ENCODE results near the gene TBC1D22A. TPM values are rescaled to one million over a fixed set of nuclear protein-coding genes. Genes with fewer than 3 reads are reported as not detected.
A peak's percentile ranks its signal among the peaks of the same experiment; 100 is the strongest.
"Not testable (repeated sequence)": the region's sequence is repeated elsewhere in the genome, so short reads cannot be mapped to it uniquely, and the experiment has no call there.

TBC1D22A gene
- total and polyA plus RNA-seq, 8 donors: 12.0 to 17.6 (median 15.3) TPM

- Histone ChIP-seq H3K4me3 (no peak overlapping the region), H3K9me3 (no peaks in the 10 kb centered on the region), H3K36me3 (no peaks in the 10 kb centered on the region), H3K27ac (no peak overlapping the region), H3K4me1 (peaks cover 9 to 12% (median 11%) of the 10 kb centered on the region in 3 donors), H3K27me3 (no peaks in the 10 kb centered on the region)
- intact Hi-C loops (cut with DNase I): no loop called here
- TF ChIP-seq, protein P1, sequence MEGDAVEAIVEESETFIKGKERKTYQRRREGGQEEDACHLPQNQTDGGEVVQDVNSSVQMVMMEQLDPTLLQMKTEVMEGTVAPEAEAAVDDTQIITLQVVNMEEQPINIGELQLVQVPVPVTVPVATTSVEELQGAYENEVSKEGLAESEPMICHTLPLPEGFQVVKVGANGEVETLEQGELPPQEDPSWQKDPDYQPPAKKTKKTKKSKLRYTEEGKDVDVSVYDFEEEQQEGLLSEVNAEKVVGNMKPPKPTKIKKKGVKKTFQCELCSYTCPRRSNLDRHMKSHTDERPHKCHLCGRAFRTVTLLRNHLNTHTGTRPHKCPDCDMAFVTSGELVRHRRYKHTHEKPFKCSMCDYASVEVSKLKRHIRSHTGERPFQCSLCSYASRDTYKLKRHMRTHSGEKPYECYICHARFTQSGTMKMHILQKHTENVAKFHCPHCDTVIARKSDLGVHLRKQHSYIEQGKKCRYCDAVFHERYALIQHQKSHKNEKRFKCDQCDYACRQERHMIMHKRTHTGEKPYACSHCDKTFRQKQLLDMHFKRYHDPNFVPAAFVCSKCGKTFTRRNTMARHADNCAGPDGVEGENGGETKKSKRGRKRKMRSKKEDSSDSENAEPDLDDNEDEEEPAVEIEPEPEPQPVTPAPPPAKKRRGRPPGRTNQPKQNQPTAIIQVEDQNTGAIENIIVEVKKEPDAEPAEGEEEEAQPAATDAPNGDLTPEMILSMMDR (IDR thresholded peaks at IDR 0.05): no peak
- DNase-seq (peak in 1 of 6 donors; percentile 52), FAIRE-seq (no peak), ATAC-seq (no peak)
- WGBS, 2 donors: 96 to 97% methylated on average over 30 of the region's 30 CpGs
Observed at GRCh38 chr22:47139013-47139789, 376.8 kb downstream of the TBC1D22A start.

- intact Hi-C loops (cut with DNase I): no loop called here
- whole genome bisulfite sequencing, 2 donors: 95% methylated on average over 6 of the region's 6 CpGs
- Histone ChIP-seq H3K27ac (no peak overlapping the region), H3K4me1 (peaks cover 12 to 14% (median 14%) of the 10 kb centered on the region in 3 donors), H3K36me3 (no peaks in the 10 kb centered on the region), H3K27me3 (no peaks in the 10 kb centered on the region), H3K4me3 (no peak overlapping the region), H3K9me3 (no peaks in the 10 kb centered on the region)
- DNase-seq (no peak), ATAC-seq (no peak), FAIRE-seq (no peak)
- TF ChIP-seq, protein P1 (IDR thresholded peaks at IDR 0.05): no peak
Observed at GRCh38 chr22:47139790-47140119, 377.3 kb downstream of the TBC1D22A start.

- FAIRE-seq; H3K4me3 ChIP-seq; H3K27ac ChIP-seq; H3K27me3 ChIP-seq; H3K9me3 ChIP-seq; intact Hi-C loops (cut with DNase I); H3K36me3 ChIP-seq; ATAC-seq: not testable (repeated sequence)
- 97% methylated on average over 8 of the region's 8 CpGs for WGBS, 2 donors
- DNase-seq: peak in 1 of 6 donors; percentile 19
- peaks cover 20 to 24% (median 22%) of the 10 kb centered on the region in 3 donors for H3K4me1 ChIP-seq
Observed at GRCh38 chr22:47140975-47141374, 378.5 kb downstream of the TBC1D22A start.

DNA sequence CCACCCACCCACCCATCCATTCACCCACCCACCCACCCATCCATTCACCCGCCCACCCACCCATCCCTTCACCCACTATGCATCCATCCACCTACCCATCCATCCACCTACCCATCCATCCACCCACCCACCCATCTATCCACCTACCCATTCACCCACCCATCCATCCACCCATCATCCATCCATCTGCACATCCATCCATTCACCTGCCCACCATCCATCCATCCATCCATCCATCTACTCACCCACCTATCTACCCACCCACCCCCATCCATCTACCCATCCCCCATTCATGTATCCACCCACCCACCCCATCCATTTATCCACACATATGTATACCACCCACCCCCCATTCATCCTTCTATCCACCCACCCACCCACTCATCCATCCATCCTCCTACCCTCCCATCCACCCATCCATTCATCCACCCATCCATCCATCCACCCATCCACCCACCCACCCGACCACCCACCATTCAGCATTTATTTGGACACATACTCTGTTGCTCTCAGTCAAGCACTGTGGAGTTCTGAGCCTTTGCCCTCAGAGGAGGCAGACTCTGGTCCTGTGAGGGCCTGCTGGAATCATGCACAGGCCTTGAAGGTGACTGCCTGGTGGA, 380.1 kb downstream of the TBC1D22A start:
- no peak for FAIRE-seq
- Histone ChIP-seq H3K36me3 (no peaks in the 10 kb centered on the region), H3K27ac (peak overlapping the region in 1 of 4 donors; percentile 53), H3K4me3 (no peak overlapping the region), H3K4me1 (peaks cover 20 to 28% (median 22%) of the 10 kb centered on the region in 3 donors), H3K9me3 (no peaks in the 10 kb centered on the region), H3K27me3 (no peaks in the 10 kb centered on the region)
- WGBS, 2 donors: 94 to 98% methylated on average over 2 of the region's 2 CpGs
- TF ChIP-seq, protein P1 (IDR thresholded peaks at IDR 0.05): no peak
- intact Hi-C loops (cut with DNase I): no loop called here
- DNase-seq: no peak
- no peak for ATAC-seq

GRCh38 chr22:47143249-47143938, 380.9 kb downstream of the TBC1D22A start:
- DNase-seq: peak in 3 of 6 donors; percentile 35 to 58 (median 57)
- H3K9me3 ChIP-seq: no peaks in the 10 kb centered on the region
- intact Hi-C loops (cut with DNase I): no loop called here
- H3K4me1 ChIP-seq: peaks cover 20 to 28% (median 22%) of the 10 kb centered on the region in 3 donors
- ATAC-seq: peak; percentile 16 to 38 (median 31)
- H3K27ac ChIP-seq: peak overlapping the region; percentile 40 to 64 (median 50)
- FAIRE-seq: no peak
- no peaks in the 10 kb centered on the region for H3K27me3 ChIP-seq
- no peaks in the 10 kb centered on the region for H3K36me3 ChIP-seq
- TF ChIP-seq, protein P1 (IDR thresholded peaks at IDR 0.05): no peak
- no peak overlapping the region for H3K4me3 ChIP-seq
- WGBS, 2 donors: 47 to 49% methylated on average over 15 to 16 of the region's 16 CpGs
